Omental fat pad (tissue), 4 donors: Measurements from ENCODE around the gene ZKSCAN7. TPM values are rescaled to one million over a fixed set of nuclear protein-coding genes. Genes with fewer than 3 reads are reported as not detected.

Source experiments
- ATAC-seq: fragments of 150-250 bp; one replicate; pipeline ENCODE4 v1.9.1; 2016; ENCODE audit warnings: mild to moderate bottlenecking, moderate library complexity; ENCODE audit not compliant: low FRiP score
- DNase-seq: peaks from one replicate; pipeline ENCODE4 v3.0.0-alpha.2; 2019; ENCODE audit warnings: low spot score
- CTCF ChIP-seq, 3 donors: fragments of 450-650 bp; IDR thresholded peaks; one replicate each; pipeline ENCODE4 v1.5.1; 2016 to 2017; ENCODE audit warnings: antibody characterized with exemption in 3 of 3, mild to moderate bottlenecking in 3 of 3, moderate library complexity in 2 of 3
- total RNA-seq, 4 donors: library from RNA; depleted of rRNA; stranded (reverse); fragments of >200 nt; gene quantifications; one replicate each; pipeline ENCODE4 v1.1.0, GENCODE V29; 2016

The ZKSCAN7 gene
- total RNA-seq, 4 donors from 2014 or later, result 1.8 to 7.6 (median 3.9) TPM

DNA sequence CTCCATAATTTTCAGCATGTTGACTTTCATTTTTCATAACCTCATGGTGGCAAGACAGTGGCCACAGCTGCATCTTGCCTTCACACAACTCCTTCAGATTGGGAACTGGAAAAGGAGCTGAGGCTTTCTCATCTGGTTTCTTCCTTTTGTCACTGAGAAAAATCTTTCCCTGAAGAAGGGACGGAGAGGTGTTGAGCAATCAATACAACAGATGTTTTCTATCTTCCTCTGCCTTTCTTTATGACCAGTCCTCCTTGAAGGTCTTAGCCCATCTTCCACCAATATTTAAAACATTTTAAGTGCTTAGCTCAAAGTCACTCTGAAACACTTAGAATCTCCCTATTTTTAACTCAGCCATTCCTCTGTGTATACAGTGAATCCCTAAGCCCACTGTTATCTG is 41.6 kb downstream of the ZKSCAN7 start:
- DNase-seq (no peak), ATAC-seq (no peak)
- TF ChIP-seq CTCF (IDR thresholded peaks at IDR 0.05), result no peak

- DNase-seq (no peak), ATAC-seq (no peak)
- TF ChIP-seq CTCF (IDR thresholded peaks at IDR 0.05), result no peak
These were observed 46.8 kb downstream of the ZKSCAN7 start for GRCh38 chr3:44601749-44602148.

DNA sequence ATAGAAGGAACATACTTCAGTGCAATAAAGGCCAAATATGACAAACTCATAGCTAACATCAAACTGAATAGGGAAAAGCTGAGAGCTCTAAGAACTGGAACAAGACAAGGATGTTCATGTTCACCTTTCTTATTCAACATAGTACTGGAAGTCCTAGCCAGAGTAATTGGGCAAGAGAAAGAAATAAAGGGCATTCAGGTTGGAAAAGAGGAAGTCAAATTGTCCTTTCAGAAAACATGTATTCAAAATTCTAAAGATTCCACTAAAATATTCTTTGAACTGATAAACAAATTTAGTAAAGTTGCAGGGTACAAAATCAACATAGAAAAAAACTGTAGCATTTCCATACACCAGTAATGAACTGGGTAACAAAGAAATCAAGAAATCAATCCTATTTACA is 57.7 kb downstream of the ZKSCAN7 start:
- DNase-seq (no peak), ATAC-seq (no peak)
- TF ChIP-seq CTCF (IDR thresholded peaks at IDR 0.05), result no peak

Other genes starting within 250 kb of the ZKSCAN7 start
- gene TCAIM, start 216.4 kb upstream of the ZKSCAN7 start, total RNA-seq, result 10 to 100 TPM; 16.2 to 28.7 (median 22.1) TPM
- gene ZNF445, start 77.5 kb upstream of the ZKSCAN7 start, total RNA-seq, result 10 to 100 TPM in 1 of 4 donors, 1 to 10 TPM in 3; 4.6 to 10.1 (median 6.6) TPM
- gene ZNF660, start 29.8 kb downstream of the ZKSCAN7 start, total RNA-seq, result 1 to 10 TPM; 1.4 to 3.5 (median 1.8) TPM
- gene ZNF197, start 69.8 kb downstream of the ZKSCAN7 start, total RNA-seq, result 10 to 100 TPM; 10.2 to 19.7 (median 10.8) TPM
- gene ZNF35, start 93.5 kb downstream of the ZKSCAN7 start, total RNA-seq, result 10 to 100 TPM in 2 of 4 donors, 1 to 10 TPM in 2; 8.3 to 28.1 (median 12.8) TPM
- gene ZNF502, start 157.5 kb downstream of the ZKSCAN7 start, total RNA-seq, result 1 to 10 TPM; 3.3 to 7.3 (median 6.0) TPM
- 1 to 10 TPM; 1.9 to 5.4 (median 2.7) TPM for gene ZNF501, start 174.4 kb downstream of the ZKSCAN7 start, total RNA-seq
- gene KIAA1143, start 206.4 kb downstream of the ZKSCAN7 start, total RNA-seq, result 10 to 100 TPM; 16.8 to 26.0 (median 20.7) TPM
- 1 to 10 TPM in 2 of 4 donors, under 1 TPM in 2; 0.44 to 1.7 (median 1.1) TPM for gene KIF15, start 206.6 kb downstream of the ZKSCAN7 start, total RNA-seq